K562 (cell line): Measurements from ENCODE around the gene PPP6R3. TPM values are rescaled to one million over a fixed set of nuclear protein-coding genes. Genes with fewer than 3 reads are reported as not detected.

Experiments used
- ATAC-seq: fragments of 200-7000 bp; cut with Tn5 transposase; 3 replicates; pipeline ENCODE4 v1.9.1; 2020; ENCODE audit warnings: moderate library complexity
- BruUV-seq: library from RNA; stranded (reverse); fragments of 400-500 nt; replicated peaks from 2 replicates; lab custom pipeline; 2021; lab: Mats Ljungman, UMichigan
- CTCF ChIA-PET: fragments of 300-600 bp; formaldehyde crosslinking; extraction: SDS; loops from one replicate; lab custom pipeline; 2021; ENCODE audit warnings: low intra/inter-chr PET ratio; lab: Yijun Ruan, JAX
- POLR2A ChIA-PET: fragments of 300-600, 350-650 bp; sonication (Branson Sonifier 250); formaldehyde crosslinking; extraction: SDS; loops from one replicate; lab custom pipeline; 2021; ENCODE audit warnings: antibody characterized with exemption, inconsistent platforms; lab: Yijun Ruan, JAX
- DNase-seq, 4 experiments: peaks; one replicate each; pipeline versions ENCODE4 v3.0.0 to v3.0.0-alpha.2; 2011 to 2018; ENCODE audit warnings: low spot score in 3 of 4, mixed read lengths in 3 of 4; ENCODE audit errors: extremely low read depth in 1 of 4
- FAIRE-seq: peaks from 2 replicates; lab custom pipeline; 2011; peaks lifted over from hg19 to GRCh38; lab: Jason Lieb, UNC
- H2AFZ ChIP-seq: 2 replicates; pipeline ENCODE4 v1.6.0; 2011; ENCODE audit warnings: low read depth, low read length, control low read depth, inconsistent platforms
- H3K27ac ChIP-seq: fragments of 200-600 bp; 3 replicates; pipeline ENCODE4 v1.8.0; 2011; ENCODE audit warnings: low read depth, mild to moderate bottlenecking, control low read depth, inconsistent platforms, low read length, moderate library complexity, mixed read lengths; ENCODE audit errors: extremely low read depth
- H3K27me3 ChIP-seq, 2 experiments: fragments of 300-600 bp in 1 of 2; 2 replicates in 1 of 2; 3 replicates in 1 of 2; pipeline versions ENCODE4 v1.6.0 to v1.8.0; 2011; ENCODE audit warnings: inconsistent platforms in 2 of 2, low read length in 2 of 2, mild to moderate bottlenecking in 1 of 2, mixed read lengths in 1 of 2, moderate library complexity in 1 of 2; ENCODE audit not compliant: control insufficient read depth in 2 of 2, insufficient read depth in 2 of 2
- H3K36me3 ChIP-seq: fragments of 300-600 bp; 3 replicates; pipeline ENCODE4 v1.8.0; 2011; ENCODE audit warnings: mild to moderate bottlenecking, low read length, inconsistent platforms; ENCODE audit not compliant: control insufficient read depth, insufficient read depth
- H3K4me1 ChIP-seq, 2 experiments: fragments of 200-600 bp in 1 of 2; replicated peaks in 1 of 2; 2 replicates in 1 of 2; 3 replicates in 1 of 2; pipeline versions ENCODE4 v1.5.1 to v1.8.0; 2011; ENCODE audit warnings: inconsistent platforms in 2 of 2, low read length in 2 of 2, mild to moderate bottlenecking in 1 of 2, mixed read lengths in 1 of 2, moderate library complexity in 1 of 2; ENCODE audit not compliant: control insufficient read depth in 2 of 2, insufficient read depth in 2 of 2
- H3K4me2 ChIP-seq: 2 replicates; pipeline ENCODE4 v1.6.1; 2011; ENCODE audit warnings: low read length, control low read depth, inconsistent platforms, mixed read lengths; ENCODE audit not compliant: insufficient read depth
- H3K4me3 ChIP-seq: fragments of 200-600 bp; sonication (generic), shearing (Covaris generic); 2 replicates; pipeline ENCODE4 v1.5.1; 2016; ENCODE audit warnings: control low read depth, inconsistent platforms
- H3K79me2 ChIP-seq: fragments of 200-600 bp; 3 replicates; pipeline ENCODE4 v1.8.0; 2011; ENCODE audit warnings: low read length, inconsistent platforms; ENCODE audit not compliant: control insufficient read depth, insufficient read depth
- H3K9ac ChIP-seq, 2 experiments: 2 replicates each; pipeline versions ENCODE4 v1.6.0 to v1.6.1; 2011; ENCODE audit warnings: low read depth in 2 of 2, low read length in 2 of 2, control low read depth in 1 of 2, inconsistent platforms in 1 of 2, mild to moderate bottlenecking in 1 of 2, mixed read lengths in 1 of 2; ENCODE audit not compliant: insufficient read depth in 1 of 2
- H3K9me1 ChIP-seq: one replicate; pipeline ENCODE4 v1.6.0; 2011; ENCODE audit warnings: inconsistent platforms, mild to moderate bottlenecking, low read length, moderate library complexity; ENCODE audit not compliant: control insufficient read depth, insufficient read depth
- H3K9me3 ChIP-seq: replicated peaks from 2 replicates; pipeline ENCODE4 v1.5.1; 2011; ENCODE audit warnings: low read depth, low read length, inconsistent platforms; ENCODE audit not compliant: control insufficient read depth, insufficient read depth
- H4K20me1 ChIP-seq: replicated peaks from 2 replicates; pipeline ENCODE4 v1.6.1; 2011; ENCODE audit warnings: low read length, inconsistent platforms, mixed read lengths; ENCODE audit not compliant: control insufficient read depth, insufficient read depth
- ATF3 ChIP-seq, 2 experiments: fragments of 450-650 bp in 1 of 2; sonication (generic) in 1 of 2; formaldehyde crosslinking in 1 of 2; IDR thresholded peaks in 1 of 2; conservative IDR thresholded peaks in 1 of 2; 2 replicates each; pipeline versions ENCODE4 v1.6.1 to v1.8.1; 2016 to 2023; ENCODE audit warnings: mild to moderate bottlenecking in 2 of 2, moderate library complexity in 2 of 2, inconsistent platforms in 1 of 2, missing genetic modification reagents in 1 of 2
- ATF4 ChIP-seq: fragments of 450-650 bp; formaldehyde crosslinking; IDR thresholded peaks from 2 replicates; pipeline ENCODE4 v1.4.0; 2022; ENCODE audit warnings: mild to moderate bottlenecking, moderate library complexity
- BRD9 ChIP-seq: fragments of 450-650 bp; IDR thresholded peaks from 2 replicates; pipeline ENCODE4 v1.6.1; 2018; ENCODE audit warnings: low read depth; ENCODE audit not compliant: partially characterized antibody
- CXXC5 ChIP-seq: fragments of 250-450 bp; sonication (Bioruptor Pico); IDR thresholded peaks from 2 replicates; pipeline ENCODE4 v1.8.0; 2022; ENCODE audit warnings: inconsistent platforms, mild to moderate bottlenecking, moderate library complexity
- FOXJ3 ChIP-seq: sonication (generic); formaldehyde crosslinking; IDR thresholded peaks from 2 replicates; pipeline ENCODE4 v1.4.0; 2020; ENCODE audit warnings: mild to moderate bottlenecking, missing genetic modification reagents
- HMG20A ChIP-seq: fragments of 450-650 bp; formaldehyde crosslinking; conservative IDR thresholded peaks from 2 replicates; pipeline ENCODE4 v1.4.0; 2020; ENCODE audit warnings: mild to moderate bottlenecking, mixed read lengths
- JUNB ChIP-seq: fragments of 450-650 bp; formaldehyde crosslinking; conservative IDR thresholded peaks from 2 replicates; pipeline ENCODE4 v1.4.0; 2020; ENCODE audit warnings: mild to moderate bottlenecking
- SRSF3 ChIP-seq: fragments of 200-400 bp; formaldehyde crosslinking; IDR thresholded peaks from 2 replicates; pipeline ENCODE4 v1.6.1; 2016; ENCODE audit warnings: mild to moderate bottlenecking, low read length, moderate library complexity; ENCODE audit not compliant: insufficient read depth
- ZFX ChIP-seq: sonication (generic); formaldehyde crosslinking; IDR thresholded peaks from 2 replicates; pipeline ENCODE4 v1.8.0; 2022; ENCODE audit warnings: mild to moderate bottlenecking, missing genetic modification reagents, moderate library complexity
- ZNF347 ChIP-seq: fragments of 450-650 bp; formaldehyde crosslinking; IDR thresholded peaks from 2 replicates; pipeline ENCODE4 v1.4.0; 2020; ENCODE audit warnings: low read depth, mild to moderate bottlenecking, moderate library complexity
- ZNF408 ChIP-seq: fragments of 250-450 bp; sonication (Bioruptor Pico); IDR thresholded peaks from 2 replicates; pipeline ENCODE4 v1.4.0; 2020; ENCODE audit warnings: low read depth, mild to moderate bottlenecking, moderate library complexity
- ZNF444 ChIP-seq: fragments of 250-450 bp; sonication (Bioruptor Pico); IDR thresholded peaks from 2 replicates; pipeline ENCODE4 v1.4.0; 2020; ENCODE audit warnings: mild to moderate bottlenecking, moderate library complexity
- ZNF445 ChIP-seq: fragments of 250-450 bp; sonication (Bioruptor Pico); IDR thresholded peaks from 2 replicates; pipeline ENCODE4 v1.4.0; 2020; ENCODE audit warnings: low read depth, mild to moderate bottlenecking, moderate library complexity
- ZNF584 ChIP-seq: fragments of 200-800 bp; sonication (Bioruptor generic); IDR thresholded peaks from 2 replicates; pipeline ENCODE4 v1.6.1; 2016; ENCODE audit warnings: low read depth, mild to moderate bottlenecking, missing genetic modification characterization, missing compliant biosample characterization
- ZNF644 ChIP-seq: fragments of 200-800 bp; sonication (Bioruptor generic); IDR thresholded peaks from 2 replicates; pipeline ENCODE4 v1.6.1; 2016; ENCODE audit warnings: low read depth, missing genetic modification characterization, missing compliant biosample characterization
- ZNF655 ChIP-seq: fragments of 250-450 bp; sonication (Bioruptor Pico); IDR thresholded peaks from 2 replicates; pipeline ENCODE4 v1.5.0; 2021
- WGBS: fragments of 100-300 bp; shearing (Covaris generic); methylation state at CpG from one replicate; pipeline ENCODE4 v1.1.6; 2016; ENCODE audit warnings: low coverage, mixed read lengths; ENCODE audit not compliant: insufficient coverage; ENCODE audit errors: missing lambda C conversion rate; 5-methylcytosine and 5-hydroxymethylcytosine counted together
- in situ Hi-C: fragments of 300-500 bp; cut with MboI; formaldehyde crosslinking; loops from 4 replicates; pipeline ENCODE4 v1.15.0; 2018; ENCODE audit warnings: inconsistent platforms, mixed read lengths
- intact Hi-C: fragments of 100-400 bp; cut with micrococcal nuclease; formaldehyde crosslinking; loops from 2 replicates; pipeline ENCODE4 v1.14.2; 2022
- polyA plus RNA-seq, 8 experiments: library from polyadenylated mRNA; depleted of rRNA in 4 of 8; stranded (reverse) in 5 of 8; unstranded in 3 of 8; fragments of >200 nt; fragmentation: Nextera tagmentation in 2 of 8; fragmentation: Illumina TruSeq in 1 of 8; extraction: Ambion mirVana in 2 of 8; extraction: Trizol in 1 of 8; gene quantifications; 2 replicates each; pipeline versions ENCODE4 v1.2.1 to v1.2.3, GENCODE V29; 2011 to 2014; ENCODE audit warnings: inconsistent platforms in 1 of 8, missing spikeins in 1 of 8
- total RNA-seq, 7 experiments: library from RNA; depleted of rRNA in 6 of 7; stranded (reverse); fragments of >200 nt in 6 of 7; fragmentation: Illumina TruSeq in 2 of 7; extraction: Trizol in 2 of 7; gene quantifications; 2 replicates each; pipeline versions ENCODE4 v1.2.1 to v1.2.3, GENCODE V29; 2011 to 2021; ENCODE audit warnings: low replicate concordance in 1 of 7

Gene PPP6R3
- total and polyA plus RNA-seq, 9 of the 15 experiments (the other 6 are each of a cell fraction or from before 2014, with no cell fraction given): 20.3 to 117 (median 80.6) TPM

- peaks cover 12% of the 10 kb centered on the region for H3K9me1 ChIP-seq
- DNase-seq: no peak
- CTCF ChIA-PET: no interaction called here
- peaks cover 61% of the 10 kb centered on the region; the same call in 2 of the 3 replicates for H3K36me3 ChIP-seq
- BruUV-seq: no TSS peak
- no peak overlapping the region for H3K27ac ChIP-seq
- no peak for ATAC-seq
- H3K27me3 ChIP-seq: no peaks in the 10 kb centered on the region
- no peaks in the 10 kb centered on the region for H3K79me2 ChIP-seq
- no peaks in the 10 kb centered on the region; the same call in 1 of the 2 replicates for H4K20me1 ChIP-seq
- intact Hi-C loops: no loop called here
- no peak for FAIRE-seq
- no peaks in the 10 kb centered on the region; the same call in 1 of the 2 replicates for H3K9me3 ChIP-seq
- H3K9ac ChIP-seq: 0 out of 4 replicates have a peak overlapping the region, but pooled peaks of 1 of the 2 experiments have one; percentile 53
- H2AFZ ChIP-seq: no peak overlapping the region
- H3K4me2 ChIP-seq: no peak overlapping the region
- peaks cover 15 to 33% of the 10 kb centered on the region in 2 experiments; a peak in 4 of 5 replicates for H3K4me1 ChIP-seq
- in situ Hi-C loops: no loop called here
- 87% methylated on average over 11 of the region's 17 CpGs for WGBS
- TF ChIP-seq ZNF347 (CRISPR knock-in tag): no peak
- no peak for TF ChIP-seq ZNF644 (tag)
- no peak for TF ChIP-seq ZNF584
- TF ChIP-seq ZFX (CRISPR knock-in tag): no peak
- no peak for TF ChIP-seq ZNF408
- no peak for TF ChIP-seq ZNF655 (CRISPR knock-in tag)
- TF ChIP-seq HMG20A (CRISPR knock-in tag): no peak
- TF ChIP-seq ZNF445 (CRISPR knock-in tag): no peak
- TF ChIP-seq BRD9: no peak
- TF ChIP-seq ZNF444 (CRISPR knock-in tag): no peak
- no peak for TF ChIP-seq JUNB (CRISPR knock-in tag)
- TF ChIP-seq ATF3 (IDR thresholded peaks at IDR 0.05): no peak
- no peak for TF ChIP-seq ATF3 (CRISPR knock-in tag; conservative IDR thresholded peaks at IDR 0.05)
- TF ChIP-seq SRSF3: no peak
- TF ChIP-seq FOXJ3 (CRISPR knock-in tag): no peak
- no peak for TF ChIP-seq ATF4 (CRISPR knock-in tag)
- no peak for TF ChIP-seq CXXC5 (CRISPR knock-in tag)
- TF ChIP-seq, all 486 proteins: peak for 0
- POLR2A ChIA-PET: no interaction called here
- no peak overlapping the region for H3K4me3 ChIP-seq
Observed at GRCh38 chr11:68432874-68433273, 27.7 kb upstream of the PPP6R3 start.
